Testis (tissue), 2 donors: ENCODE measurements around the gene PPFIBP1.

Experiments used
- CTCF ChIP-seq, 3 experiments: fragments of 450-650 bp in 2 of 3; fragments of 200-600 bp in 1 of 3; sonication (generic) in 1 of 3; IDR thresholded peaks; one replicate each; pipeline ENCODE4 v1.5.1; 2016 to 2019; ENCODE audit warnings: antibody characterized with exemption in 3 of 3, mild to moderate bottlenecking in 2 of 3, moderate library complexity in 1 of 3
- POLR2A ChIP-seq: fragments of 450-650 bp; IDR thresholded peaks from one replicate; pipeline ENCODE4 v1.6.1; 2017; ENCODE audit warnings: antibody characterized with exemption, mild to moderate bottlenecking, moderate library complexity

DNA sequence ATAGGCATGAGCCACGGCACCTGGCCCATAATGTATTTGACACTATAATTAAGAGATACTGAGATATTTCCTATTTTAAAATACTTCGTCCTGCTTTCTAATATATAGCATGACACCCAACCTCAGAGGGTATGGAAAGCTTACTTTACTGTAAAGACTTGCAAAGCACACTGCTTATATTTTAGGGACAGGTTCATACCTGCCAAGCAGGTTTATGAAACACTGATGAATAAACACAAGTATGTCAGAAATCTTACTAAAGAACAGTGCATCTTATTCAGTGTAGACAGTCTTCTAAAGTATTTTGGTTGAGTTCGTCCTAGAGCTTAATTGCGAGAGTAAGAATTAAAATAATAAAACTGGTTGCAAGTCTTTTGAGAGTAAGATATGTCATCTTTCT lies 65.4 kb downstream of the PPFIBP1 start:
- TF ChIP-seq CTCF (IDR thresholded peaks at IDR 0.05) (no peak), POLR2A (no peak)
